Osteoblast (primary cell): ENCODE results near the gene MBOAT2. TPM values are rescaled to one million over a fixed set of nuclear protein-coding genes. Genes with fewer than 3 reads are reported as not detected.
"Not testable (repeated sequence)": the region's sequence is repeated elsewhere in the genome, so short reads cannot be mapped to it uniquely, and the experiment has no call there.

Experiments used
- DNase-seq: peaks from one replicate; pipeline ENCODE4 v3.0.0; 2011; ENCODE audit warnings: low spot score, mixed read lengths; ENCODE audit not compliant: insufficient read length; ENCODE audit errors: missing footprints
- H2AFZ ChIP-seq: 2 replicates; pipeline ENCODE4 v1.6.0; 2011; ENCODE audit warnings: mild to moderate bottlenecking, low read length
- H3K27ac ChIP-seq: 2 replicates; pipeline ENCODE4 v1.5.1; 2011; ENCODE audit warnings: mild to moderate bottlenecking, low read depth, low read length, moderate library complexity
- H3K27me3 ChIP-seq: 2 replicates; pipeline ENCODE4 v1.6.0; 2012; ENCODE audit warnings: mild to moderate bottlenecking, control low read depth, inconsistent platforms, low read length, moderate library complexity; ENCODE audit not compliant: insufficient read depth
- H3K36me3 ChIP-seq: 2 replicates; pipeline ENCODE4 v1.5.1; 2011; ENCODE audit warnings: mild to moderate bottlenecking, low read length, control low read depth, moderate library complexity; ENCODE audit not compliant: insufficient read depth
- H3K4me1 ChIP-seq: 2 replicates; pipeline ENCODE4 v1.5.1; 2011; ENCODE audit warnings: mild to moderate bottlenecking, low read length, control low read depth, moderate library complexity; ENCODE audit not compliant: insufficient read depth
- H3K4me2 ChIP-seq: 2 replicates; pipeline ENCODE4 v1.6.0; 2011; ENCODE audit warnings: mild to moderate bottlenecking, low read length; ENCODE audit not compliant: insufficient read depth
- H3K4me3 ChIP-seq: fragments of 200-600 bp; sonication (generic); 3 replicates; pipeline ENCODE4 v1.5.1; 2012; ENCODE audit warnings: mild to moderate bottlenecking, low read length, inconsistent platforms; ENCODE audit not compliant: insufficient read depth
- H3K79me2 ChIP-seq: 2 replicates; pipeline ENCODE4 v1.6.0; 2012; ENCODE audit warnings: mild to moderate bottlenecking, low read length, control low read depth, inconsistent platforms; ENCODE audit not compliant: insufficient read depth
- H3K9me3 ChIP-seq: 2 replicates; pipeline ENCODE4 v1.5.1; 2011; ENCODE audit warnings: low read depth, low read length, control low read depth
- H4K20me1 ChIP-seq: 2 replicates; pipeline ENCODE4 v1.6.0; 2012; ENCODE audit warnings: mild to moderate bottlenecking, low read length, control low read depth; ENCODE audit not compliant: insufficient read depth
- total RNA-seq: library from RNA; depleted of rRNA; stranded (reverse); fragments of >200 nt; gene quantifications from 2 replicates; pipeline ENCODE4 v1.2.3, GENCODE V29; 2012
- TF ChIP-seq, protein P1 (sequence below): IDR thresholded peaks from 2 replicates; pipeline ENCODE4 v1.5.1; 2011; ENCODE audit warnings: mild to moderate bottlenecking, low read depth, low read length, moderate library complexity; ENCODE audit errors: extremely low read depth

MBOAT2 gene
- total RNA-seq, 1 donor, result 54.3 TPM

DNA sequence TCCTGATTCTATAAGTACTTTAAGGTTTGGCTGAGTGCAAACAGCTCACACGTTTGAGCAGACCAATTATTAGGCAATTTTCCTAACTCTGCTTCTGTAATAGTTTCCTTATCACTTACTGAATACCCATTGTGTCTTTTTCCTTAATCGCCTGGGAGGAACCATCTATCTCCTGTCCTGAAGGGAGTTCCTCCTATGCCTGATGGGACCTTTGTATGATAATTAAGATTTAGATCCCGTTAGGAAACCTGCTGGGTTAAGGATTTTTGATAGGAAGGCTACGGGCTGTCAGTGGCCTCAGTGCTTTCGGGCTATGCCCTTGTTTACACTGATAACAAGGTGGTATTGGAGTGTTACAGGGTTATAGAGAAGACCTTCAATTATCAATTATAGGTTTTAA, 106.8 kb downstream of the MBOAT2 start:
- H3K9me3 ChIP-seq, H3K27ac ChIP-seq, H3K4me2 ChIP-seq, DNase-seq, H2AFZ ChIP-seq, H4K20me1 ChIP-seq, H3K4me1 ChIP-seq, H3K79me2 ChIP-seq, H3K4me3 ChIP-seq, H3K27me3 ChIP-seq: not testable (repeated sequence)
- H3K36me3 ChIP-seq, result peaks cover 17% of the 10 kb centered on the region

DNA sequence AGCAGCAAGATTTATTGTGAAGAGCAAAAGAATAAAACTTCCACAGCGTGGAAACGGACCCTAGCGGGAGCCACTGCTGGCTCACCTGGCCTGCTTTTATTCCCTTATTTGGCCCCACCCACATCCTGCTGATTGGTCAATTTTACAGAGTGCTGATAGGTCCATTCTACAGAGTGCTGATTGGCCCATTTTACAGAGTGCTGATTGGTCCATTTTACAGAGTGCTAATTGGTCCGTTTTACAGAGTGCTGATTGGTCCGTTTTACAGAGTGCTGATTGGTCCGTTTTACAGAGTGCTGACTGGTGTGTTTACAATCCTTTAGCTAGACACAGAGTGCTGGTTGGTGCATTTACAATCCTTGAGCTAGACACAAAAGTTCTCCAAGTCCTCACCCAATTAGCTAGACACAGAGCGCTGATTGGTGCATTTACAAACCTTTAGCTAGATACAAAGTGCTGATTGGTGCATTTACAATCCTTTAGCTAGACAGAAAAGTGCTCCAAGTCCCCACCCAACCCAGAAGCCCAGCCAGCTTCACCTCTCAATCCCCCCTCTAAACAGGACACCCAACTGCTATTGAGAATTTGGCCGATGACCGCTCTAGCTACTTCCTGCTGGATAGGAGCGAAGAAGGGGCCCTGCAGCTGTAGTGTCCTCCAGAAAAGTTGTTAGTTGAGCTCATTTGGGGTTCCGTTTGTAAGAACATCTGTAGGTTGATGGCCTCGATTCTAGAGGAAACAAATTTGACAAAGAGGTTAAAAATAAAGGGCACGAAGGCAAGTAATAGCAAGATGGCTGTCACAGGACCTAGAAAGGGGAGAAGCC, 108.2 kb downstream of the MBOAT2 start:
- not testable (repeated sequence) for H3K4me3 ChIP-seq, H3K4me1 ChIP-seq, DNase-seq, H3K79me2 ChIP-seq, H3K9me3 ChIP-seq, H3K27me3 ChIP-seq, H2AFZ ChIP-seq, H3K4me2 ChIP-seq, H3K27ac ChIP-seq, H4K20me1 ChIP-seq
- H3K36me3 ChIP-seq, result peaks cover 17% of the 10 kb centered on the region

DNA sequence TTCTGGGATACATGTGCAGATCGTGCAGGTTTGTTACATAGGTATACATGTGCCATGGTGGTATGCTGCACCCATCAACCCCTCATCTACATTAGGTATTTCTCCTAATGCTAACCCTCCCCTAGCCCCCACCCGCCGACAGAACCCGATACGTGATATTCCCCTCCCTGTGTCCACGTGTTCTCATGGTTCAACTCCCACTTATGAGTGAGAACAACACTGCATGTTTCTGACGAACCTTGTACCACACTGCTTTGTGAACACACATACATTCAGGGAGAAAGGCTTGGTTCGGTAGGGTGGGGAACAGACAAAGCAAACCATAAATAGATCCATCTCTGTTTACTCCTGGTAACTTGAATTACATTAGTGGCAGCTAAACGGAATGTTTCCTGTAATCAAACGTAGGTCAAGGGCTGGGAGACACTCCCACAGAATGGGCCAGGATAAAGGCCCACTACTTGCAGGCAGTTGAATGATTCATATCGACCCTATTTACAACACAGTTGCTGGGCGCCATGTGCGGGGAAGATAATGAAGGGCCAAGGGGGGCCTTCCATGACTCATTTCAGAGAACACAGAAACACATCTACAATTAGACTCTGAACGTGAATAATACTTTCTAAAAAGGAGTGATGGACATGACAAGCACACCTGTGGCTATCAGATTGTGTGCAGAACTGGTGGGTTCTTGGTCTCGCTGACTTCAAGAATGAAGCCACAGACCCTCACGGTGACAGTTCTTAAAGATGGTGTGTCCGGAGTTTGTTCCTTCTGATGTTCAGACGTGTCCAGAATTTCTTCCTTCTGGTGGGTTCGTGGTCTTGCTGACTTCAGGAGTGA, 109.3 kb downstream of the MBOAT2 start:
- TF ChIP-seq, protein P1, sequence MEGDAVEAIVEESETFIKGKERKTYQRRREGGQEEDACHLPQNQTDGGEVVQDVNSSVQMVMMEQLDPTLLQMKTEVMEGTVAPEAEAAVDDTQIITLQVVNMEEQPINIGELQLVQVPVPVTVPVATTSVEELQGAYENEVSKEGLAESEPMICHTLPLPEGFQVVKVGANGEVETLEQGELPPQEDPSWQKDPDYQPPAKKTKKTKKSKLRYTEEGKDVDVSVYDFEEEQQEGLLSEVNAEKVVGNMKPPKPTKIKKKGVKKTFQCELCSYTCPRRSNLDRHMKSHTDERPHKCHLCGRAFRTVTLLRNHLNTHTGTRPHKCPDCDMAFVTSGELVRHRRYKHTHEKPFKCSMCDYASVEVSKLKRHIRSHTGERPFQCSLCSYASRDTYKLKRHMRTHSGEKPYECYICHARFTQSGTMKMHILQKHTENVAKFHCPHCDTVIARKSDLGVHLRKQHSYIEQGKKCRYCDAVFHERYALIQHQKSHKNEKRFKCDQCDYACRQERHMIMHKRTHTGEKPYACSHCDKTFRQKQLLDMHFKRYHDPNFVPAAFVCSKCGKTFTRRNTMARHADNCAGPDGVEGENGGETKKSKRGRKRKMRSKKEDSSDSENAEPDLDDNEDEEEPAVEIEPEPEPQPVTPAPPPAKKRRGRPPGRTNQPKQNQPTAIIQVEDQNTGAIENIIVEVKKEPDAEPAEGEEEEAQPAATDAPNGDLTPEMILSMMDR, result no peak

DNA sequence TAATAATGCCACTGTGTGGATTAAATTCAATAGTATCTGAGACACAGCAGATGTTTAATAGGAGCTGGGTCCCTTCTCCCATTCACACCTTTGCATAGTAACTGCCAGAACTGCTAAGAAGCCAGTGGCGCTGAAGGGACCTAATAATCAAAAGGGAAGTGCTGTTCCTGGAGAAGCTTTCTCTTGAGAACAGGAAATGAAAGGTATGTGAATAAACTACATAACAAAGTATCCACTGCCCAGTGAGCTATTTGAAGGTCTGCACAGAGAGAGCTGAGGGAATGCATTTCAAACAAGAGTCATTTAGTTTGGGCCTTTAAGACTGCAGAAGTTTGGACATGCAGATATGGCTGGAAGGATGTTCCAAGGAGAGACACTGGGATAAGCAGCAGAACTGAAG, 110.0 kb downstream of the MBOAT2 start:
- H4K20me1 ChIP-seq, result peaks cover 2% of the 10 kb centered on the region
- TF ChIP-seq, protein P1, result no peak
- H3K4me1 ChIP-seq, result no peaks in the 10 kb centered on the region
- no peaks in the 10 kb centered on the region for H3K27me3 ChIP-seq
- H3K9me3 ChIP-seq, result no peaks in the 10 kb centered on the region
- no peak overlapping the region for H3K4me2 ChIP-seq
- H2AFZ ChIP-seq, result no peak overlapping the region
- no peaks in the 10 kb centered on the region for H3K79me2 ChIP-seq
- no peak overlapping the region for H3K27ac ChIP-seq
- peak; percentile 5 for DNase-seq
- no peak overlapping the region for H3K4me3 ChIP-seq
- peaks cover 17% of the 10 kb centered on the region for H3K36me3 ChIP-seq

More for the DNA sequence above, 109.3 kb downstream of the MBOAT2 start:
- Histone ChIP-seq H3K4me3 (no peak overlapping the region), H4K20me1 (peaks cover 2% of the 10 kb centered on the region), H3K9me3 (no peaks in the 10 kb centered on the region), H2AFZ (no peak overlapping the region), H3K79me2 (no peaks in the 10 kb centered on the region), H3K4me2 (no peak overlapping the region), H3K27me3 (no peaks in the 10 kb centered on the region), H3K36me3 (peaks cover 17% of the 10 kb centered on the region), H3K4me1 (no peaks in the 10 kb centered on the region), H3K27ac (no peak overlapping the region)
- no peak for DNase-seq
